ENCODE data around the gene KLF2.
"Not testable (repeated sequence)": the region's sequence is repeated elsewhere in the genome, so short reads cannot be mapped to it uniquely, and the experiment has no call there.

The KLF2 gene

DNA sequence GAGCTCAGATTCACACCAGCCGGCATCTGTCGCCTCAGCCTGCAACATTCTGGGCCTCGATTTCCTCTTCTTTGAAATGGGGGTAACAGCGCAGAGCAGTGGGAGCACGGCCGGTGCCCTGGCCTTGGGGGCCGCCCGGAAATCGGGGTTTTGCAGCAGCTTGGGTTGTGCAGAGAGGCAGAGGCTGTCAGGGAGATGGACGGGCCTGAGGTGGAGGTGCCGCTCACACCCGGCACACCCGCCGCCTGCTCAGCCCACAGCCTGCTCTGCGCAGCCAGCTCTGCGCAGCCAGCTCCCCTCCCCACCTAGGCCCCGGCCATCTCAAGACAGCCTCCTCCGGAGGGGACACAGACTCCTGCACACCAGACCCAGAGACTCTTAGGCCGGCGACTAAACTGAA lies 10.6 kb downstream of the KLF2 start:
- Histone ChIP-seq H3K4me1 (ENCODE audit: insufficient read depth, low read length) (no peaks in the 10 kb centered on the region), H3K27me3 (ENCODE audit: insufficient read depth, low read length) (no peaks in the 10 kb centered on the region), H2AFZ (ENCODE audit: low read depth, low read length) (no peak overlapping the region), H3K36me3 (ENCODE audit: insufficient read depth, low read length) (no peaks in the 10 kb centered on the region), H3K9me3 (ENCODE audit: low read length) (no peaks in the 10 kb centered on the region), H3K4me3 (ENCODE audit: low read length) (no peak overlapping the region)

DNA sequence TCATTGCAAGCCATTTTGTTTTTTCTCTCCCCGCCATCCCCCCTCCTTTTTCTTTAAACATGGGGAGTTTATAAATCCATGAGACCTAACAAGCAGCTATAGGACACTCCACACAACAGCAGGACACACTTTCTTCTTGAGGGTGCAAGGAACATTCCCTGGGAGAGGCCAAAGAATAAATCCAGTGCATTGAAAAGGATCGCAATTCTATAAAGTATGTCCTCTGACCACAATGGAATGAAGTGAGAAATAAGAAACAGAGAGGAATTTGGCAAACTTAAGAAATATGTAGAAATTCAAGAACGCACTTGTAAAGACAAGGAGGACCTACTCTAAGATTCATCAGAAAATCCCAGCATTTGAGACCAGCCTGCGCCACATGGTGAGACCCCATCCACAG lies 11.9 kb downstream of the KLF2 start:
- Histone ChIP-seq H3K36me3 (ENCODE audit: insufficient read depth, low read length) (no peaks in the 10 kb centered on the region), H2AFZ (ENCODE audit: low read depth, low read length) (no peak overlapping the region), H3K4me3 (ENCODE audit: low read length) (no peak overlapping the region), H3K27me3 (ENCODE audit: insufficient read depth, low read length) (no peaks in the 10 kb centered on the region), H3K4me1 (ENCODE audit: insufficient read depth, low read length) (no peaks in the 10 kb centered on the region), H3K9me3 (ENCODE audit: low read length) (no peaks in the 10 kb centered on the region)

DNA sequence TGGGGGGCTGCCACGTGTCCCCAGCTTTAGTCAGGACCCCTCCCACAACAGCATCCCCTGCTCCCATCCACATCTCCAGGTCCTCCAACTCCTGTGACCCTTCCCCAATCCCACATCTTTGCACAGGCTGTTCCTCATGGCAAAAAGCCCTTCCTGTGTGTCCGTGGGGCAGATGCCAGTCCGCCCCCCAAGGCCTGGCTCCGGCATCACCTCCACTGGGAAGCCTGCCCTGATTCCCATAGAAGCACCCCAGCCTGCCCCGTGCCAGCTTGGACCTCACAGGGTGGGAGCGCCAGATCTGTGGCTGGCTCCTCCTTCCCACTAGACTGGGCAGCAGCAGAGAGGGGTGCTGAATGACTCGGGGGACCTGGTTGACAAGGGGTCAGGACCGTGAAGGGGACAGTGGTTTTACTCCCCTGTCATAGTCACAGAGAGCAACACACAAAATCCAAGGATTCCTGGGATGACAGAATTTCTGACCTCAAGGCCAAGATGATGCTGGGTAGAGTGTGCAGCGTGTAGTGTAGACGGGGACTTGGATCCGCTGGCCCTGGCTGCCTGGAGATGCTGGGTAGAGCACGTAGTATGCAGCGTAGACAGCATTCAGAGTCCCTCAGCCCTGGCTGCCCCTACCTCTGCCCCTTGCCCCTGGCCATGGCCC lies 13.3 kb downstream of the KLF2 start:
- Histone ChIP-seq H3K4me1 (ENCODE audit: insufficient read depth, low read length) (peaks cover 4% of the 10 kb centered on the region), H3K36me3 (ENCODE audit: insufficient read depth, low read length) (no peaks in the 10 kb centered on the region), H3K9me3 (ENCODE audit: low read length) (no peaks in the 10 kb centered on the region), H2AFZ (ENCODE audit: low read depth, low read length) (no peak overlapping the region), H3K27me3 (ENCODE audit: insufficient read depth, low read length) (no peaks in the 10 kb centered on the region), H3K4me3 (ENCODE audit: low read length) (no peak overlapping the region)

DNA sequence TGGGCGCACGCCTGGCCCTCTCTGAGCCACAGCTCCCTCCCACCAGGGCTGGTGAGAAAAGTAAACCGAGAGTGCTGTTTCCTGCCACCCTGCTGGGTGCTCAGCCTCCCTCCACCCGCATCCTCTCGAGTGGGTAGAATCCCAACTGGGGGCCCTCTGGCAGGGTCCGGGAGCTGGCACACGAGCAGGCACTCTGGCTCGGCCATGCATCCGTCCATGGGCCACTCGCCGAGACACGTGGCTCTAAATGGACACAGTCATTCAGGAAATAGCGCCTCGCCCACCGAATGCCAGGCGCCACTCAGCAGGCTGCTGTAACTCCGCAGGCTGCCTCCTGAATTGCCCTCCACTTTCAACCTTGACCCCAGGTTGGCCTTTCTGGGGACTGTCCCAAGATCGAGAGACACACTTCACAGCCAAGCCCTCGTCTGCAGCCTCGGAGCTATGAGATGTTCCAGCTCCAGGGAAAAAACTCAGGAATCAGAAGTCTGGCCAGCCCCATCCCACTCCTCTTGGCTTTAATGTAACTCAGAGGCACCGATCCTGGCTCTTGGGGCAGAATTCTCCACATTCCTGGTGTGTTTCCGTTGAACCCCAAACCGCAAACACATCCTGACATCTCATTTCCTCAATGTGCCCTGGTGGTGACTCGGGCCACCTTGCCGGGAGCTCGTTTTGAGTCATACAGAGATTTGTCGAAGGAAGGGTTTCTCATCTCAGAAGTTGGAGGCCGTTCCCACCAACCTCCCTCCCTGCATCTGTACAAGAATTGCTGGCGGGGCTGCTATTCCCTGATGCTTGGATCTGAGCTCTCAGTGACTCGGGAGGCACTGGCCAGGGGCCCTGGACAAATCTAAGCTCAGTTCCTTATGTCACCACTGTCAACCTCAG lies 14.1 kb downstream of the KLF2 start:
- no peaks in the 10 kb centered on the region for H3K9me3 ChIP-seq (ENCODE audit: low read length)
- H3K36me3 ChIP-seq (ENCODE audit: insufficient read depth, low read length): no peaks in the 10 kb centered on the region
- H3K4me1 ChIP-seq (ENCODE audit: insufficient read depth, low read length): peaks cover 4% of the 10 kb centered on the region
- no peak overlapping the region for H3K4me3 ChIP-seq (ENCODE audit: low read length)
- no peak overlapping the region for H2AFZ ChIP-seq (ENCODE audit: low read depth, low read length)
- no peaks in the 10 kb centered on the region for H3K27me3 ChIP-seq (ENCODE audit: insufficient read depth, low read length)

DNA sequence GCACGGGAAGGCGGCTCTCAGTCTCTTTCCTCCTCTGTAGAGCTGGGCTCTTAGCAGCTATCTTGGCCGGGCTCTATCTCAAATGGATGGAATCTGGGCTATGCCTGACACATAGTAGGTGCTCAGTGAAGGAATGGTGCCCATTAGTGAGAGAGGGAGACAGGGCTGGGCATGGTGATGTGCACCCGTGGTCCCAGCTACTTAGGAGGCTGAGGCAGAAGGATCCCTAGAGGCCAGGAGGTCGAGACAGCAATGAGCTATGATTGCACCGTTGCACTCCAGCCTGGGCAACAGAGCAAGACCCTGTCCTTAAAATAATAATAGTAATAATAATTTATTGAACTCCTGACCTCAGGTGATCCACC lies 14.7 kb downstream of the KLF2 start:
- H3K9me3 ChIP-seq (ENCODE audit: low read length): no peaks in the 10 kb centered on the region
- peaks cover 4% of the 10 kb centered on the region for H3K4me1 ChIP-seq (ENCODE audit: insufficient read depth, low read length)
- no peak overlapping the region for H3K4me3 ChIP-seq (ENCODE audit: low read length)
- H3K27me3 ChIP-seq (ENCODE audit: insufficient read depth, low read length): no peaks in the 10 kb centered on the region
- H2AFZ ChIP-seq (ENCODE audit: low read depth, low read length): no peak overlapping the region
- no peaks in the 10 kb centered on the region for H3K36me3 ChIP-seq (ENCODE audit: insufficient read depth, low read length)

DNA sequence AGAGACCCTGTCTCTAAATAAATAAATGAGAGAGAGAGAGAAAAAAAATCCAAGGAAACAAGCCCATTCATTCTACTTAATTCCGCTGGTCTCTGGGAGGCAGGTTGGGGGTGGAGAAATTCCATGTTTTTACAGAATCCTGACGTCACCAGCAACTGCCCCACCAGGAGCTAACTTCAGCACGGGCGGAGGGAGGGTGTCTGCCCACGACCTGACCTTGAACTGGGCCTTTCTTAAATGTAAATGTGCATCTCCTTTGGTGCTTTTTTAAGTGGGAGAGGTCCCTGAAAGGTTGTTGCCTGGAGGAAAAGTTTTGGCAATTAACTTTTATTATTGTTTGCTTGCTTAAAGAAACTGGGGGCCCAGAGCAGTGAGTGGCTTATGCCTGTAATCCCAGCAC lies 15.5 kb downstream of the KLF2 start:
- H3K27me3 ChIP-seq (ENCODE audit: insufficient read depth, low read length): no peaks in the 10 kb centered on the region
- peaks cover 4% of the 10 kb centered on the region for H3K4me1 ChIP-seq (ENCODE audit: insufficient read depth, low read length)
- no peak overlapping the region for H2AFZ ChIP-seq (ENCODE audit: low read depth, low read length)
- no peaks in the 10 kb centered on the region for H3K9me3 ChIP-seq (ENCODE audit: low read length)
- H3K4me3 ChIP-seq (ENCODE audit: low read length): no peak overlapping the region
- H3K36me3 ChIP-seq (ENCODE audit: insufficient read depth, low read length): no peaks in the 10 kb centered on the region

DNA sequence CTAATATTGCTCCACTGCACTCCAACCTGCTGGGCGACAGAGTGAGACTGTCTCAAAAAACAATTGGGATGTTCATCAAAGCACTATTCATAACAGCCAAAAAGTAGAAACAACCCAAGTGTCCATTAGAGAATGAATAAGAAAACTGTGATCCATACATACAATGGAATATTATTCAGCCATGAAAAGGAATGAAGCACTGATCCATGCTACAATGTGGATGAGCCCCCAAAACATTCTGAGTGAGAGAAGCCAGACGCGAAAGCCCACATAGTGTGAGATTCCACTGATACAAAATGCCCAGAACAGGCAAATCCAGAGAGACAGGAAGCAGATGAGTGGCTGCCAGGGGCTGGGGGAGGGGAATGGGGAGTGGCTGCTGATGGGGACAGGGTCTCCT lies 16.0 kb downstream of the KLF2 start:
- Histone ChIP-seq H3K4me3 (ENCODE audit: low read length) (no peak overlapping the region), H3K4me1 (ENCODE audit: insufficient read depth, low read length) (peaks cover 4% of the 10 kb centered on the region), H3K36me3 (ENCODE audit: insufficient read depth, low read length) (no peaks in the 10 kb centered on the region), H3K27me3 (ENCODE audit: insufficient read depth, low read length) (no peaks in the 10 kb centered on the region), H2AFZ (ENCODE audit: low read depth, low read length) (no peak overlapping the region), H3K9me3 (ENCODE audit: low read length) (no peaks in the 10 kb centered on the region)

DNA sequence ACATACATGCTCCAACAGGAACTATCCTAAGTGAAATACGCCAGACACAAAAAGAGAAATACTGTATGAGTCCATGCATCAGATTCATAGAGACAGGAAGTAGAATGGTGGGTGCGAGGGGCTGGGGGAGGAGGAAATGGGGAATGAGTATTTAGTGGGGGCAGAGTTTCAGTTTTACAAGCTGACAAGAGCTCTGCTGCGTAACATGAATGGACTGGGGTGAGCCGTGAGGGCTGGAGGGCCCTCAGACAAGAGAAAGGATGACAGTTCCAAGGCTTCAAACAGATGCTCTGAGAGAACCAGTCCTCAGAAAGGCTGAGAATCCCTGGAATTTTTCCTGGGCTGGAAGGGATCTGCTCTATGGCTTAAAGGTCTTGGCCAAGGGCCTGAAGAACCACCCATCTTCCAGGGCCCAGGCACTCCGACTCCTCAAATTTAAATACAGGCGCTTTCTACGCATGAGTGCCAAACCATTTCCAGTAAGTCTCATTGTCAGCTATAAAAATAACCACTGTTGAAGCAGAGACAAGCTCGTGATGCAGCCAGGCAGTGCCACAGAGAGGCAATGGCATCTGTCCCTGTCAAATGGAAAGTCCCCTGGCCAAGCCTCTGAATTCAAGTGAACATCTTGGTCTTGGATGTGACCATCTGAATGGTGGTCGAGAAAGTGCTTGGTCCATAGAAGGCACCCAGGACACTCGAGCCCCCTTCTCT lies 17.5 kb downstream of the KLF2 start:
- no peaks in the 10 kb centered on the region for H3K27me3 ChIP-seq (ENCODE audit: insufficient read depth, low read length)
- peaks cover 4% of the 10 kb centered on the region for H3K4me1 ChIP-seq (ENCODE audit: insufficient read depth, low read length)
- H3K9me3 ChIP-seq (ENCODE audit: low read length): no peaks in the 10 kb centered on the region
- no peaks in the 10 kb centered on the region for H3K36me3 ChIP-seq (ENCODE audit: insufficient read depth, low read length)
- no peak overlapping the region for H2AFZ ChIP-seq (ENCODE audit: low read depth, low read length)
- H3K4me3 ChIP-seq (ENCODE audit: low read length): no peak overlapping the region

DNA sequence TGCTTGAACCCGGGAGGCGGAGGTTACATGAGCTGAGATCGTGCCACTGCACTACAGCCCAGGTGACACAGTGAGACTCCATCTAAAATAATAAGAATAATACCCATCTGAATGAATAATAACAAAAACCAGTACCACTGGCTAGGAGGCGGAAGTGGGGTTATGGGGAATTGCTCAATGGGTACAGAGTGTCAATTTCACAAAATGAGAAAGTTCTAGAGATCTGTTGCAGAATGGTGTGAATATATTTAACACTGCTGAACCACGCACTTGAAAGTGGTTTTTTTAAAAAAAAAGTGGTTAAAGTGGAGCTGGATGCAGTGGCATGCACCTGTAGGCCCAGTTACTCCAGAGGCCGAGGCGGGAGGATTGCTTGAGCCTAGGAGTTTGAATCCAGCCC lies 18.5 kb downstream of the KLF2 start:
- Histone ChIP-seq H3K27me3 (ENCODE audit: insufficient read depth, low read length) (no peaks in the 10 kb centered on the region), H3K9me3 (ENCODE audit: low read length) (no peaks in the 10 kb centered on the region), H2AFZ (ENCODE audit: low read depth, low read length) (no peak overlapping the region), H3K36me3 (ENCODE audit: insufficient read depth, low read length) (no peaks in the 10 kb centered on the region), H3K4me1 (ENCODE audit: insufficient read depth, low read length) (peaks cover 4% of the 10 kb centered on the region), H3K4me3 (ENCODE audit: low read length) (no peak overlapping the region)

DNA sequence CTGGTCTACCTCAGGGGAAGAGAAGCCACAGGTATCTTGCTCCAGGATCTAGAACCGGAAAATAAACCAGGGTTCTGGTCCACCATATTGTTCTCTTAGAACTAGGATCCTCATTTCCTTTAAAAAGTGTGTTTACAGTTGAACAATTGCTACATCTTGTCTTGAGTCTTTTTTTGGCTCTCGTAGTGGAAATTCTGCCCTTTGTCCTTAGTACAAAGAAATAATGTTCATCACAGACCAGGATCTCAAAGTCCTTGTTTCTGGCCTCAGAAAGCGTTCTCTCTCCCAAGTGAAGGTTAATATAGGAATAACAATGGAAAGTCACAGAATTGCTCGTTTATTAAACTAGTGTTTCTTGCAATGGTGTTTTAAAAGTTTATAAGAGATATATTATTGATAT lies 20.8 kb downstream of the KLF2 start:
- Histone ChIP-seq H3K36me3 (ENCODE audit: insufficient read depth, low read length) (no peaks in the 10 kb centered on the region), H2AFZ (ENCODE audit: low read depth, low read length) (no peak overlapping the region), H3K9me3 (ENCODE audit: low read length) (no peaks in the 10 kb centered on the region), H3K27me3 (ENCODE audit: insufficient read depth, low read length) (no peaks in the 10 kb centered on the region), H3K4me1 (ENCODE audit: insufficient read depth, low read length) (peaks cover 4% of the 10 kb centered on the region), H3K4me3 (ENCODE audit: low read length) (no peak overlapping the region)

DNA sequence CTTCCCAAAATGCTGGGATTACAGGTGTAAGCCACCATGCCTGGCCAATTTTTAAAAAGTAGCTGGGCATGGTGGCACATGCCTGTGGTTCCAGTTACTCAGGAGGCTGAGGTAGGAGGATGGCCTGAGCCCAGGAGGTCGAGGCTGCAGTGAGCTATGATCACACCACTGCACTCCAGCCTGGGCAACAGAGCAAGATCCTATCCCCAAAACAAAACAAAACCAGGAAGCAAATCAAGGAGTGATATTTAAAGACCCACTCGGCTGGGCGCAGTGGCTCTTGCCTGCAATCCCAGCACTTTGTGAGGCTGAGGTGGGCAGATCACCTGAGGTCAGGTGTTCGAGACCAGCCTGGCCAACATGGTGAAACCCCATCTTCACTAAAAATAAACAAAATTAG lies 22.5 kb downstream of the KLF2 start:
- H3K36me3 ChIP-seq (ENCODE audit: insufficient read depth, low read length); H3K27me3 ChIP-seq (ENCODE audit: insufficient read depth, low read length); H2AFZ ChIP-seq (ENCODE audit: low read depth, low read length): not testable (repeated sequence)

DNA sequence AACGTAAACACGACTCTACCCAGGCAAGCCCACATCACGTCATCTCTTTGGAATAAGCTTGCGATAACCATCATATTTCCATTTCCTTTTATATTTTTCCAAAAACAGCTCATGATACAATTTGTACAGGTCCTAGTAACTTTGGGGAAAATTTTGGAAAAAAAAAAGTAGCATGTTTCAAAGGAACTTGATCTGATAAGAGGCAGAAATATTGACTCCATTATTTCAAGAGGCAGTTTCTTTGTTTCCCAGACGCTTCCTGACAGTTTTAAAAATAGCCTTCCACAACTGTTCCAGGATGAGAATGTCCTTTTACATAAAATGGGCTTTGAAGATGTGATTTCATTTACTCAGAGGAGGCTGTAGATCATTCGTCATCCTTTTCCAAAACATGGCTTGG lies 23.1 kb downstream of the KLF2 start:
- Histone ChIP-seq H2AFZ (ENCODE audit: low read depth, low read length) (no peak overlapping the region), H3K36me3 (ENCODE audit: insufficient read depth, low read length) (no peaks in the 10 kb centered on the region), H3K9me3 (ENCODE audit: low read length) (no peaks in the 10 kb centered on the region), H3K4me3 (ENCODE audit: low read length) (no peak overlapping the region), H3K4me1 (ENCODE audit: insufficient read depth, low read length) (no peaks in the 10 kb centered on the region), H3K27me3 (ENCODE audit: insufficient read depth, low read length) (no peaks in the 10 kb centered on the region)

More for the DNA sequence above, 22.5 kb downstream of the KLF2 start:
- not testable (repeated sequence) for H3K9me3 ChIP-seq (ENCODE audit: low read length); H3K4me1 ChIP-seq (ENCODE audit: insufficient read depth, low read length); H3K4me3 ChIP-seq (ENCODE audit: low read length)

DNA sequence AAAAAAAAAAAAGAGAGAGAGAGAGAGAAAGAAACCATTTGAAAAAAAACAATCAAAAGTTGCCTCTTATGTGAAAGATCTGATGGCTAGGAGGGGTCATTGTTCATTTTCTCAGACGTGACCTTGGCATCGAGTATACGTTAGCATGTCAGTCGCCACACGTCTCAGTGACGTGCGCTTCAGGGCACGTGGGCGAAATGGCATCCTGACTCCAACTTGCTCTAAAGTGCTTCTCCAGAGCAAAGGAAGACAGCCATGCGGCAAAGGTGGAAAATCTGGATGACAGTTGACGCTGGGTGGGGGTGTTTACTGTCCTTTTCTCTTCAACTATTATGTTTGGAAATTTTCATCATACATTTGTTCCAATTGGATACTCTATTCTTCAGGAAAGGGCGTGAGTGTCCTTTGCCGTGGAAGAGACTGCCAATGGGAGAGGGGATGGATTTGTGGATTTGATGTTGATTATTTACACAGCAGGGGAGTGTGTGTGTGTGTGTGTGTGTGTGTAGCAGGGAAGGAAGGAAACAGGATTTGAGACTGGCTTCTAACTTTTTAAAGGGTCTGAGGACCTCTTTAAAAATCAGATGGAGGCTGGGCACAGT lies 25.0 kb downstream of the KLF2 start:
- Histone ChIP-seq H3K9me3 (ENCODE audit: low read length) (no peaks in the 10 kb centered on the region), H3K36me3 (ENCODE audit: insufficient read depth, low read length) (no peaks in the 10 kb centered on the region), H3K4me1 (ENCODE audit: insufficient read depth, low read length) (no peaks in the 10 kb centered on the region), H2AFZ (ENCODE audit: low read depth, low read length) (no peak overlapping the region), H3K4me3 (ENCODE audit: low read length) (no peak overlapping the region), H3K27me3 (ENCODE audit: insufficient read depth, low read length) (no peaks in the 10 kb centered on the region)
